ENCODE data around the gene OSBPL10. TPM values are rescaled to one million over a fixed set of nuclear protein-coding genes. Genes with fewer than 3 reads are reported as not detected.

Gene OSBPL10
- total RNA-seq, 4 donors from 2014 or later = 30.0 to 49.7 (median 43.7) TPM

DNA sequence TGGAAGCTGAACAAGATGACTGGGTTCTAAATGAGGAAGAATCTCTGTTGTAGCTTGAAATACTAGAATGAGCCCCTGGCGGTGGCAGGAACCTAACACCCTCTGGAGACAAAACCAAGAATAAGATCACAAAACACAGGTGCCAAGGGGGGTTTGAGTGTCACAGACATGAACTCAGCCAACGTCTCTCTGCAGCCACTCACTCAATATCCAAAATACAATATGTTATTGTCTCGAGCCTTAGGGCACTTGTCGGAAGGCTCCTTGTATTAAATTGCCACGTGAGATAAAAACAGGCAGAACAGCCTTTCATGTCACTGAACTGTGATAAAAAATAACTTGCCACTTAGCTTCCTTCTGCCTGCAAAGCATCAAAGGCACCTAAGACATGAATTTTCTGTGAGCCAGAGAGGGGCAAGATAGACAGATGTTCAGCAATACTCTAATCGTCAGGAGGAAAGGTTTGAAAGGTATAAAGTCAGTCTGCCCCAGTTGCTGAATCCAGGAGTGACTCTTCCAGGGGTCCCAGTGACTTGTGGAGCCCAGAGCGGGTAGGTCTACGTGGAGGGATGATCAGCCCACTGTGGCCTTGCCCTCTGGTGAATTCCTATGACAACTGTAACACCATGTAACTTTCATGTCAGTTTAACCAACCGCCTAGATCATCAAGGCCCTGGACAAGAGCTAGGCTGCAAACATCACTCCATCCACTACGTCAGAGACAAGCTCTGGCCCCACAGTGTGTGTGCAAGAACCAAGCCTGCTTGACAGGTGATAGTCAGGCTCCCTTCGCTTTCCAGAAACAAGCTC is 165.2 kb downstream of the OSBPL10 start:
- no peak for DNase-seq
- H3K4me3 ChIP-seq = no peak overlapping the region
- TF ChIP-seq CTCF (IDR thresholded peaks at IDR 0.05) (no peak), POLR2A (IDR thresholded peaks at IDR 0.05) (no peak)
- H3K4me1 ChIP-seq = no peaks in the 10 kb centered on the region
- no peaks in the 10 kb centered on the region for H3K27me3 ChIP-seq
- H3K9me3 ChIP-seq = no peaks in the 10 kb centered on the region
- H3K27ac ChIP-seq = no peak overlapping the region
- intact Hi-C loops (cut with DNase I; ENCODE audit: low total_unique reads) = no loop called here
- H3K36me3 ChIP-seq = no peaks in the 10 kb centered on the region

DNA sequence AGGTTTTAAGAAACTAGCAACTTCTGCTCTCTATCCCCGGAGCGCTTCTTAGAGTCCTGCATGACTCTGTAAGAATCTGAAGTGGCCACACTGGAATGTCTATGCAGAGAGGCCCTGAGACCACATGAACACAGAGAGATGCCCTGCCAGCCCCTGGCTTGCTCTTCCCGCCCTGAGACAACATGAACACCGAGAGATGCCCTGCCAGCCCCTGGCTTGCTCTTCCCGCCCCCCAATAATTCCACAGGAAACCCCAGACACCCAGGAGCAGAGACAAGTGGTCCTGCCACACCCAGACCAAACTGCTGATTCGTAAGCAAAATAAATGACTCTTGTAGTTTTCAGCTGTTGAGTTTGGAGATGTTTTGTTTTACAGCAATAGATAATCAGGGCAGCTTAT is 166.1 kb downstream of the OSBPL10 start:
- no peak for TF ChIP-seq POLR2A (IDR thresholded peaks at IDR 0.05)
- TF ChIP-seq CTCF (IDR thresholded peaks at IDR 0.05) = no peak
- DNase-seq = no peak
- no peak overlapping the region for H3K27ac ChIP-seq
- no peaks in the 10 kb centered on the region for H3K27me3 ChIP-seq
- intact Hi-C loops (cut with DNase I; ENCODE audit: low total_unique reads) = no loop called here
- H3K4me1 ChIP-seq = no peaks in the 10 kb centered on the region
- H3K9me3 ChIP-seq = no peaks in the 10 kb centered on the region
- H3K36me3 ChIP-seq = no peaks in the 10 kb centered on the region
- H3K4me3 ChIP-seq = no peak overlapping the region

- H3K36me3 ChIP-seq = no peaks in the 10 kb centered on the region
- H3K9me3 ChIP-seq = no peaks in the 10 kb centered on the region
- H3K27ac ChIP-seq = no peak overlapping the region
- intact Hi-C loops (cut with DNase I; ENCODE audit: low total_unique reads) = no loop called here
- H3K27me3 ChIP-seq = no peaks in the 10 kb centered on the region
- TF ChIP-seq CTCF (IDR thresholded peaks at IDR 0.05) = no peak
- no peak for TF ChIP-seq POLR2A (IDR thresholded peaks at IDR 0.05)
- no peaks in the 10 kb centered on the region for H3K4me1 ChIP-seq
- no peak for DNase-seq
- H3K4me3 ChIP-seq = no peak overlapping the region
Measured at GRCh38 chr3:31813686-31814085, 167.4 kb downstream of the OSBPL10 start.

DNA sequence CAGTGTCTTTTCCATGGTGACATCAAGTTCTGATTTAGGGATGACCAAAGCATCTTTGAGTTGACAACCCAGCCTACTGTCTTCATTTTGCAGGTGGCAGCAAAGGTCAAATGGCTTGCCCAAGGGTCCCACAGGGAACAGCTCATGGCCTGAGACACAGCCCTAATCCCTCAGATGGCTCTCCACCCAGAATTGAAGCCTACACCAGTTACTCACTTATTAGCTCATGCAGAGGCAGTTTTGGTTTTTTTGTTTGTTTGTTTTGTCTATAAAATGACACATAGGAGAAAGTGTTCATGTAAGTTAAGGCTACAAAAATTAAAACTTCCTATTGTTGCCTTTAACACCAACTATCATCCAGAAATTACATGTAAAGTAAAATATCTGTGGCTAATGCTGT is 167.9 kb downstream of the OSBPL10 start:
- Histone ChIP-seq H3K27me3 (no peaks in the 10 kb centered on the region), H3K27ac (no peak overlapping the region), H3K9me3 (no peaks in the 10 kb centered on the region), H3K4me3 (no peak overlapping the region), H3K36me3 (no peaks in the 10 kb centered on the region), H3K4me1 (no peaks in the 10 kb centered on the region)
- TF ChIP-seq CTCF (IDR thresholded peaks at IDR 0.05) = no peak
- TF ChIP-seq POLR2A (IDR thresholded peaks at IDR 0.05) = no peak
- intact Hi-C loops (cut with DNase I; ENCODE audit: low total_unique reads) = no loop called here
- no peak for DNase-seq

- no peaks in the 10 kb centered on the region for H3K4me1 ChIP-seq
- H3K9me3 ChIP-seq = no peaks in the 10 kb centered on the region
- H3K27me3 ChIP-seq = no peaks in the 10 kb centered on the region
- intact Hi-C loops (cut with DNase I; ENCODE audit: low total_unique reads) = no loop called here
- no peak overlapping the region for H3K4me3 ChIP-seq
- no peak overlapping the region for H3K27ac ChIP-seq
- no peak for DNase-seq
- TF ChIP-seq POLR2A (IDR thresholded peaks at IDR 0.05) = no peak
- TF ChIP-seq CTCF (IDR thresholded peaks at IDR 0.05) = no peak
- H3K36me3 ChIP-seq = no peaks in the 10 kb centered on the region
Measured at GRCh38 chr3:31810991-31811433, 170.1 kb downstream of the OSBPL10 start.
